ENCODE results near the gene ANKFN1.
"Not testable (repeated sequence)": the region's sequence is repeated elsewhere in the genome, so short reads cannot be mapped to it uniquely, and the experiment has no call there.

Gene ANKFN1

GRCh38 chr17:56182081-56182480 lies 28.8 kb downstream of the ANKFN1 start:
- no peak for DNase-seq

- no peak for DNase-seq
These were observed 31.4 kb downstream of the ANKFN1 start for GRCh38 chr17:56184650-56185049.

- DNase-seq = no peak
These were observed 32.4 kb downstream of the ANKFN1 start for GRCh38 chr17:56185491-56186221.

- DNase-seq = no peak
These were observed 33.0 kb downstream of the ANKFN1 start for GRCh38 chr17:56186222-56186786.

- DNase-seq = no peak
These were observed 50.2 kb downstream of the ANKFN1 start for GRCh38 chr17:56203430-56203829.

GRCh38 chr17:56206351-56206750 lies 53.1 kb downstream of the ANKFN1 start:
- DNase-seq = no peak

GRCh38 chr17:56213031-56213430 lies 59.8 kb downstream of the ANKFN1 start:
- no peak for DNase-seq

GRCh38 chr17:56217921-56218320 lies 64.6 kb downstream of the ANKFN1 start:
- no peak for DNase-seq

- no peak for DNase-seq
These were observed 69.0 kb downstream of the ANKFN1 start for GRCh38 chr17:56222255-56222654.

- DNase-seq = no peak
These were observed 77.4 kb downstream of the ANKFN1 start for GRCh38 chr17:56230660-56231059.

- no peak for DNase-seq
These were observed 78.0 kb downstream of the ANKFN1 start for GRCh38 chr17:56231252-56231651.

- DNase-seq = no peak
These were observed 78.4 kb downstream of the ANKFN1 start for GRCh38 chr17:56231693-56232092.

GRCh38 chr17:56244268-56244890 lies 91.1 kb downstream of the ANKFN1 start:
- no peak for DNase-seq

GRCh38 chr17:56247816-56248215 lies 94.5 kb downstream of the ANKFN1 start:
- DNase-seq = no peak

GRCh38 chr17:56257075-56257474 lies 103.8 kb downstream of the ANKFN1 start:
- DNase-seq = no peak

GRCh38 chr17:56260376-56261002 lies 107.2 kb downstream of the ANKFN1 start:
- no peak for DNase-seq

- DNase-seq = no peak
These were observed 109.5 kb downstream of the ANKFN1 start for GRCh38 chr17:56262803-56263202.

- no peak for DNase-seq
These were observed 116.5 kb downstream of the ANKFN1 start for GRCh38 chr17:56269556-56270389.

- no peak for DNase-seq
These were observed 121.2 kb downstream of the ANKFN1 start for GRCh38 chr17:56274491-56274890.

- DNase-seq = no peak
These were observed 131.2 kb downstream of the ANKFN1 start for GRCh38 chr17:56284482-56284881.

GRCh38 chr17:56288786-56289185 lies 135.5 kb downstream of the ANKFN1 start:
- not testable (repeated sequence) for DNase-seq

- no peak for DNase-seq
These were observed 136.0 kb downstream of the ANKFN1 start for GRCh38 chr17:56289321-56289720.

All from T-helper 1 cell (primary cell).